ENCODE measurements around the gene DYNLT4. TPM values are rescaled to one million over a fixed set of nuclear protein-coding genes. Genes with fewer than 3 reads are reported as not detected.

The DYNLT4 gene
- total and polyA plus RNA-seq, 2 of the 8 experiments (the other 6 are each of a cell fraction or from before 2014, with no cell fraction given), result 0.29 TPM; not detected in 1

DNA sequence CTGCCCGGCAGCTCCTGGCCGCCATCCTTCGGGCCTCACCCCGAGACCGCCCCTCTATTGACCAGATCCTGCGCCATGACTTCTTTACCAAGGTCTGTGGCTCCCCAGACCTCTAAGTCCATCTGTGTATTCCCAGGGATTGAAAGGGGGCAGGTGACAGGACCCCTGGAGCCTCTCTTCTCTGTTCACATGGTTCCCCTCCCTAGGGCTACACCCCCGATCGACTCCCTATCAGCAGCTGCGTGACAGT is 4.2 kb downstream of the DYNLT4 start (continued):
- TF ChIP-seq CHD7 (IDR thresholded peaks at IDR 0.05; ENCODE audit: insufficient replicate concordance, low read length) (no peak), CHD1 (IDR thresholded peaks at IDR 0.05; ENCODE audit: low read depth, low read length) (no peak)
